Peyer's patch (tissue), 4 donors: ENCODE measurements around the gene DIAPH2.

Source experiments
- CTCF ChIP-seq, 6 experiments: fragments of 450-650 bp in 4 of 6; fragments of 200-600 bp in 2 of 6; sonication (generic) in 1 of 6; IDR thresholded peaks; one replicate each; pipeline ENCODE4 v1.5.1; 2017 to 2019; ENCODE audit warnings: antibody characterized with exemption in 6 of 6, mild to moderate bottlenecking in 3 of 6, moderate library complexity in 1 of 6
- POLR2A ChIP-seq, 2 donors: fragments of 450-650 bp; IDR thresholded peaks; one replicate each; pipeline ENCODE4 v1.5.1; 2017; ENCODE audit warnings: antibody characterized with exemption in 2 of 2, mild to moderate bottlenecking in 2 of 2, moderate library complexity in 2 of 2

- no peak for TF ChIP-seq POLR2A (IDR thresholded peaks at IDR 0.05)
- no peak for TF ChIP-seq CTCF (IDR thresholded peaks at IDR 0.05)
These were observed 837.7 kb downstream of the DIAPH2 start for GRCh38 chrX:97522307-97522706.
